Fibroblast of upper back skin (primary cell): ENCODE data around the gene ABI3.
A peak's percentile ranks its signal among the peaks of the same experiment; 100 is the strongest.
"Not testable (repeated sequence)": the region's sequence is repeated elsewhere in the genome, so short reads cannot be mapped to it uniquely, and the experiment has no call there.

Experiments used
- DNase-seq: peaks from one replicate; pipeline ENCODE4 v3.0.0-alpha.2; 2013

The ABI3 gene

GRCh38 chr17:49254066-49254465 is 43.6 kb downstream of the ABI3 start:
- no peak for DNase-seq

GRCh38 chr17:49255125-49255524 is 44.6 kb downstream of the ABI3 start:
- DNase-seq = no peak

- no peak for DNase-seq
Observed at GRCh38 chr17:49258394-49258793, 47.9 kb downstream of the ABI3 start.

GRCh38 chr17:49259663-49260010 is 49.1 kb downstream of the ABI3 start:
- DNase-seq = no peak

- DNase-seq = peak; percentile 77
Observed at GRCh38 chr17:49260011-49260816, 49.7 kb downstream of the ABI3 start.

GRCh38 chr17:49260817-49261291 is 50.3 kb downstream of the ABI3 start:
- no peak for DNase-seq

- DNase-seq = not testable (repeated sequence)
Observed at GRCh38 chr17:49261540-49261939, 51.0 kb downstream of the ABI3 start.

GRCh38 chr17:49266233-49266632 is 55.7 kb downstream of the ABI3 start:
- DNase-seq = no peak

- DNase-seq = no peak
Observed at GRCh38 chr17:49267912-49268311, 57.4 kb downstream of the ABI3 start.

GRCh38 chr17:49269356-49269755 is 58.8 kb downstream of the ABI3 start:
- no peak for DNase-seq
